Prostate gland (tissue), 2 donors: Measurements from ENCODE around the gene RNASET2.

Source experiments
- CTCF ChIP-seq, 4 experiments: fragments of 200-600 bp in 2 of 4; fragments of 450-650 bp in 2 of 4; sonication (generic) in 2 of 4; IDR thresholded peaks; 1 replicate in 3 of 4; 2 replicates in 1 of 4; pipeline ENCODE4 v1.5.1; 2016 to 2019; ENCODE audit warnings: antibody characterized with exemption in 4 of 4, mild to moderate bottlenecking in 2 of 4, moderate library complexity in 2 of 4
- POLR2A ChIP-seq: fragments of 450-650 bp; IDR thresholded peaks from one replicate; pipeline ENCODE4 v1.6.1; 2016; ENCODE audit warnings: antibody characterized with exemption, mild to moderate bottlenecking
- POLR2AphosphoS5 ChIP-seq: sonication (generic); formaldehyde crosslinking; IDR thresholded peaks from one replicate; pipeline ENCODE4 v1.6.1; 2017; ENCODE audit warnings: antibody characterized with exemption

- TF ChIP-seq CTCF (IDR thresholded peaks at IDR 0.05) (no peak), POLR2A (no peak), POLR2AphosphoS5 (no peak)
Observed at GRCh38 chr6:166932616-166933015, 23.7 kb downstream of the RNASET2 start.
